Activated T-cell treated with anti-CD3 and anti-CD28 coated beads, Interleukin-2, amount 50 U/mL, for 72 hours (primary cell): ENCODE results near the gene TIAM2. TPM values are rescaled to one million over a fixed set of nuclear protein-coding genes. Genes with fewer than 3 reads are reported as not detected.

Experiments
- ATAC-seq, 2 donors: fragments of 150-1000 bp; cut with Tn5 transposase; replicated peaks in 1 of 2; 2 replicates each; pipeline ENCODE4 v1.10.0; 2021; ENCODE audit warnings: moderate library complexity in 2 of 2, mild to moderate bottlenecking in 1 of 2
- DNase-seq, 2 donors: peaks; one replicate each; pipeline ENCODE4 v3.0.0; 2021 to 2022; ENCODE audit warnings: mixed read lengths in 1 of 2
- H3K27ac Mint-ChIP-seq: one replicate; pipeline ENCODE4 v1.8.0; 2022; ENCODE audit warnings: mild to moderate bottlenecking, moderate library complexity, mixed read lengths
- H3K27me3 Mint-ChIP-seq: one replicate; pipeline ENCODE4 v1.8.0; 2022; ENCODE audit warnings: low read depth, mixed read lengths
- H3K36me3 Mint-ChIP-seq, 2 donors: one replicate each; pipeline ENCODE4 v1.8.0; 2022; ENCODE audit warnings: mixed read lengths in 2 of 2, mild to moderate bottlenecking in 1 of 2; ENCODE audit not compliant: insufficient read depth in 2 of 2
- H3K4me1 Mint-ChIP-seq: one replicate; pipeline ENCODE4 v1.8.0; 2022; ENCODE audit warnings: low read depth, mixed read lengths
- H3K4me3 Mint-ChIP-seq, 2 donors: one replicate each; pipeline ENCODE4 v1.8.0; 2022; ENCODE audit warnings: mild to moderate bottlenecking in 2 of 2, mixed read lengths in 2 of 2, moderate library complexity in 2 of 2
- H3K9me3 Mint-ChIP-seq, 2 donors: one replicate each; pipeline ENCODE4 v1.8.0; 2022; ENCODE audit warnings: mixed read lengths in 2 of 2
- total RNA-seq, 2 donors: library from RNA; stranded (reverse); gene quantifications; one replicate each; pipeline ENCODE4 v1.2.3, GENCODE V29; 2022

The TIAM2 gene
- total RNA-seq, 2 donors from 2014 or later, result 8.3 to 9.7 TPM

- DNase-seq (no peak), ATAC-seq (no peak)
- peak overlapping the region; percentile 21 to 29 for H3K4me3 Mint-ChIP-seq
- peaks cover 13% of the 10 kb centered on the region for H3K4me1 Mint-ChIP-seq
- no peaks in the 10 kb centered on the region for H3K9me3 Mint-ChIP-seq
- no peak overlapping the region for H3K27ac Mint-ChIP-seq
- H3K36me3 Mint-ChIP-seq, result no peaks in the 10 kb centered on the region
- H3K27me3 Mint-ChIP-seq, result peaks cover 29% of the 10 kb centered on the region
These were observed 1.8 kb downstream of the TIAM2 start for GRCh38 chr6:154996841-154997311.

- no peak overlapping the region for H3K27ac Mint-ChIP-seq
- peaks cover 22% of the 10 kb centered on the region for H3K4me1 Mint-ChIP-seq
- H3K36me3 Mint-ChIP-seq, result no peaks in the 10 kb centered on the region
- H3K9me3 Mint-ChIP-seq, result no peaks in the 10 kb centered on the region
- ATAC-seq, result no peak
- H3K4me3 Mint-ChIP-seq, result no peak overlapping the region
- DNase-seq, result no peak
- H3K27me3 Mint-ChIP-seq, result peaks cover 29% of the 10 kb centered on the region
These were observed 3.7 kb downstream of the TIAM2 start for GRCh38 chr6:154998855-154999254.

DNA sequence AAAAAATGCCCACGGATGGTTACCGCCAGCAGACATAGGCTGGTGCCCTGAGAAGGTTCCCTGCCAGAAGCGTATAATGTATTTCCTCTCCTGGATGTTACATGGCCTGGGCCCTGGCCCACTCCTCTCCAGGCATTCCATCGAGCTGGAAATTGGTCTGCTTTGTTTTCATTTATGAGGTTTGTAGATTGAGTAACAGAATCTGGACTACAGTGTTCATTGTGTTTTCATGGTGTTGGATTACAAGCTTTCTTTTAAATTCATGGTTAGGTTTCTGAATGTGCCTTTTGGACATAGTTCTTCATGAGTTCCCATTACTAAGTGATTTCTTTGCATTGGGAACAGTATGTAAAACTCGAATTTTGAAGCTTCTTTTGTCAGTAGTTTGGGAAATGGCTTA, 6.4 kb downstream of the TIAM2 start:
- no peak for DNase-seq
- ATAC-seq, result no peak
- Mint-ChIP-seq H3K4me1 (peaks cover 26% of the 10 kb centered on the region), H3K36me3 (no peaks in the 10 kb centered on the region), H3K27ac (no peak overlapping the region), H3K27me3 (peaks cover 21% of the 10 kb centered on the region), H3K9me3 (no peaks in the 10 kb centered on the region), H3K4me3 (no peak overlapping the region)

DNA sequence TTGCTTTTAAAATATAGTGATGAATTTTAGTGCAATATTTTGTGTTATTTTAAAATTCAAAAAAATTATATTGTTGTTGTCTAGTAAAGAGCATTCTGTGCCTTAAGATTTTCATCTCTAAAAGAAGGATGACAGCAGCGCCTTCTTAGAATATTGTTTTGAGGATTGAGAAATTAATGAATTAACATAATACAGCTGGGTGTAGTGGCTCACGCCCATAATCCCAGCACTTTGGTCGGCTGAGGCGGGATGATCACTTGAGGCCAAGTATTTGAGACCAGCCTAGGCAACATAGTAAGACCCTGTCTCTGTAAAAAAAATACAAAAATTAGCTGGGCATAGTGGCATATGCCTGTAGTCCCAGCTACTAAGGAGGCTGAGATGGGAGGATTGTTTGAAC, 6.8 kb downstream of the TIAM2 start:
- Mint-ChIP-seq H3K36me3 (no peaks in the 10 kb centered on the region), H3K9me3 (no peaks in the 10 kb centered on the region), H3K27ac (no peak overlapping the region), H3K4me3 (no peak overlapping the region), H3K4me1 (peaks cover 23% of the 10 kb centered on the region), H3K27me3 (peaks cover 17% of the 10 kb centered on the region)
- DNase-seq, result no peak
- ATAC-seq, result no peak

DNA sequence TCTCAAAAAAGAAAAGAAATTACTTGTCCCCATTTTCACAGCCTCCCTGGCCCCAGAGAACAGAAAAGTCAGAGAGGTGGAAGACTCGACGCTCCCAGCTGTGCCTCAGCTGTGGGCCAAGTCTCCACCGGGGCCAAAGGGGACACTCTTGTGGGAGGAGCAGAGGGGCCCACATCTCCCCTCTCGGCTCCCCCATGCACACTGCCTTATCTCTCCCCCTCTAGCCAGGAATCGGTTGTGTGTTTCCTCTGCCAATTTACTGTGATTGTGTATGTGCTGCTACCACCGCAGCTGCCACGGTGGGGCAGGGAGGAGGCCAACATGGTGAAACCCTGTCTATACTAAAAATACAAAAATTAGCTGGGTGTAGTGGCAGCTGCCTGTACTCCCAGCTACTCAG, 8.4 kb downstream of the TIAM2 start:
- ATAC-seq (no peak), DNase-seq (no peak)
- no peak overlapping the region for H3K27ac Mint-ChIP-seq
- H3K4me1 Mint-ChIP-seq, result peaks cover 19% of the 10 kb centered on the region
- H3K36me3 Mint-ChIP-seq, result no peaks in the 10 kb centered on the region
- H3K4me3 Mint-ChIP-seq, result no peak overlapping the region
- H3K27me3 Mint-ChIP-seq, result peaks cover 2% of the 10 kb centered on the region
- no peaks in the 10 kb centered on the region for H3K9me3 Mint-ChIP-seq

- no peak overlapping the region for H3K27ac Mint-ChIP-seq
- H3K4me3 Mint-ChIP-seq, result no peak overlapping the region
- no peaks in the 10 kb centered on the region for H3K9me3 Mint-ChIP-seq
- ATAC-seq, result peak in 1 of 2 donors; percentile 21
- peaks cover 19% of the 10 kb centered on the region for H3K4me1 Mint-ChIP-seq
- H3K36me3 Mint-ChIP-seq, result no peaks in the 10 kb centered on the region
- DNase-seq, result no peak
- no peaks in the 10 kb centered on the region for H3K27me3 Mint-ChIP-seq
These were observed 8.9 kb downstream of the TIAM2 start for GRCh38 chr6:155004017-155004416.

GRCh38 chr6:155004576-155005372, 9.7 kb downstream of the TIAM2 start:
- no peak overlapping the region for H3K4me3 Mint-ChIP-seq
- H3K27me3 Mint-ChIP-seq, result no peaks in the 10 kb centered on the region
- H3K4me1 Mint-ChIP-seq, result peaks cover 19% of the 10 kb centered on the region
- no peak for DNase-seq
- H3K9me3 Mint-ChIP-seq, result no peaks in the 10 kb centered on the region
- H3K36me3 Mint-ChIP-seq, result no peaks in the 10 kb centered on the region
- ATAC-seq, result no peak
- H3K27ac Mint-ChIP-seq, result no peak overlapping the region

DNA sequence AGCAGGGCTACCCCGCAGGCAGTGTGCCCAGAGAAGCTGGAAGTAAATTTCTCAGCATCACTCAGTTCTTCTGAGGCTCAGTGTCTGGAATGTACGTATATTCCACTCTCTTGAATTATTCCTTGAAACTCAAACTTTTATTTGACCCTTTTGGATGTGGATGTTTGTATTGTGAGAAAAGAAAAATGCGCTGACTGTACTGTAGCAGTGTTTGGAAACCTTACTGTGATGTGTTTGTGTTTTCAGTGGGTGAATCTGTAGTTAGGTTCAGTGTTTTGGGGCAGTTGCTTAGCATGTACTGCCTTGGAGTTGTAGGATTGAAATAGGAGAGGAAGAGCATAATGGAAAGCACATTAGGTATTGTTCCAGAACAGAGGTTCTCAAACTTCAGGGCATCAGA, 13.5 kb downstream of the TIAM2 start:
- Mint-ChIP-seq H3K36me3 (no peaks in the 10 kb centered on the region), H3K27ac (no peak overlapping the region), H3K9me3 (no peaks in the 10 kb centered on the region), H3K4me1 (peaks cover 13% of the 10 kb centered on the region), H3K4me3 (no peak overlapping the region), H3K27me3 (peaks cover 6% of the 10 kb centered on the region)
- DNase-seq (no peak), ATAC-seq (no peak)

DNA sequence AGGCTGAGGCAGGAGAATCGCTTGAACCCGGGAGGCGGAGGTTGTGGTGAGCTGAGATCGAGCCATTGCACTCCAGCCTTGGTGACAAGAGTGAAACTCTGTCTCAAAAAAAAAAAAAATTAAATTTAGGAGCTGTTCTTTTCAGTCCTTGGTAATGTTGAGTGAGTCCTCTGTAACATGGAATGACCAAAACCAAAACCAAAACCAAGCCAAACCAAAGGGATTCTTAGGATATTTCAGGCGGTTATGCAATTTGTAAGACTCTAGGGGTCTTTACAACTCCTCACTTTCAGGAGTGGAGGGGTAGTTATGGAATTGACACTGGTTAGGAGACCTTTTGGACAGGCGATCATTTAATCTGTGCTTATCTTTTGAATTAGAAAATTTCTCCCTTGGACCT, 15.8 kb downstream of the TIAM2 start:
- ATAC-seq, result no peak
- H3K9me3 Mint-ChIP-seq, result no peaks in the 10 kb centered on the region
- H3K36me3 Mint-ChIP-seq, result no peaks in the 10 kb centered on the region
- no peak for DNase-seq
- no peaks in the 10 kb centered on the region for H3K4me1 Mint-ChIP-seq
- H3K4me3 Mint-ChIP-seq, result no peak overlapping the region
- H3K27ac Mint-ChIP-seq, result no peak overlapping the region
- H3K27me3 Mint-ChIP-seq, result peaks cover 24% of the 10 kb centered on the region

GRCh38 chr6:155011809-155012291, 16.7 kb downstream of the TIAM2 start:
- H3K4me3 Mint-ChIP-seq, result no peak overlapping the region

DNA sequence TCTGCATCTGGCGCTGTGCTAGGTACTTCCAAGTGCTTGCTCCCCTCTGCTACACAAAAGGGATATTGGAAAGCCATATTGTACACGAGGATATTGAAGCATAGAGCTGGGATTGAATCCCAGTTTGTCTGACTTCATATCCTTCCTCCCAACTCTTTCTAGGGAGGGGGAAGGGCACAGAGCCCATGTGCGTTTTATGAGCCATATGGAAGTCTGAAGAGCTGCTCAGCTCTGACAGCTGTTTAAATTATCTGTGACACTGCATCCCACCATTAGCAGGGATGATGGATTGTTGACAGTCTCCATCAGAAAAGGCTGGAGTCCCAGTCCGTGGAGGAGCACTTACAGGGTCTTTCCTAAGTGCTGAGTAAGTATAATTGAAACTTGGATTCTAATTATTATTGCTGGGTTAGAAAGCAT, 18.4 kb downstream of the TIAM2 start:
- H3K27me3 Mint-ChIP-seq, result peaks cover 24% of the 10 kb centered on the region
- H3K9me3 Mint-ChIP-seq, result no peaks in the 10 kb centered on the region
- no peaks in the 10 kb centered on the region for H3K36me3 Mint-ChIP-seq
- H3K27ac Mint-ChIP-seq, result no peak overlapping the region
- no peaks in the 10 kb centered on the region for H3K4me1 Mint-ChIP-seq
- DNase-seq, result no peak
- ATAC-seq, result no peak
- H3K4me3 Mint-ChIP-seq, result no peak overlapping the region

More at GRCh38 chr6:155011809-155012291, 16.7 kb downstream of the TIAM2 start:
- DNase-seq (no peak), ATAC-seq (no peak)
- Mint-ChIP-seq H3K4me1 (no peaks in the 10 kb centered on the region), H3K27me3 (peaks cover 24% of the 10 kb centered on the region), H3K36me3 (no peaks in the 10 kb centered on the region), H3K27ac (no peak overlapping the region), H3K9me3 (no peaks in the 10 kb centered on the region)

DNA sequence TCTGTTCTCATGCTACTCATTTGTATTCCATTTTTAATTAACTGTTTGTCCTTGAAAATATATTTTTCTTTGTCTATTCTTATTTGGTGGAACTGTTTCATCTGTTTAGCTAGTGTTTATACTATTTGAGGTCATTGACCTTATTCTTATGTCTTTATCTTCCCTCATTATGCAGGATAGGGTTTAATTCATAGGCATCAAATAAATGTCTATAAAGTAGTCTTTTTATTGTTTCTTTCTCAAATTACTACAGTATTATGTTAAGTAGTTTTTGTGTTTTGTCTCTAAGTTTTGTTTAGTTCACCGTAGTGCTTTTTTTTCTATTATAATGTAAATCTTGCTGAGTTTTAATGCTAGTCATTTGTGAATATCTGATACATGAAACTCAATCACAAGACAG, 19.0 kb downstream of the TIAM2 start:
- peaks cover 24% of the 10 kb centered on the region for H3K27me3 Mint-ChIP-seq
- H3K4me1 Mint-ChIP-seq, result no peaks in the 10 kb centered on the region
- no peaks in the 10 kb centered on the region for H3K9me3 Mint-ChIP-seq
- ATAC-seq, result no peak
- H3K36me3 Mint-ChIP-seq, result no peaks in the 10 kb centered on the region
- H3K4me3 Mint-ChIP-seq, result no peak overlapping the region
- DNase-seq, result no peak
- H3K27ac Mint-ChIP-seq, result no peak overlapping the region

DNA sequence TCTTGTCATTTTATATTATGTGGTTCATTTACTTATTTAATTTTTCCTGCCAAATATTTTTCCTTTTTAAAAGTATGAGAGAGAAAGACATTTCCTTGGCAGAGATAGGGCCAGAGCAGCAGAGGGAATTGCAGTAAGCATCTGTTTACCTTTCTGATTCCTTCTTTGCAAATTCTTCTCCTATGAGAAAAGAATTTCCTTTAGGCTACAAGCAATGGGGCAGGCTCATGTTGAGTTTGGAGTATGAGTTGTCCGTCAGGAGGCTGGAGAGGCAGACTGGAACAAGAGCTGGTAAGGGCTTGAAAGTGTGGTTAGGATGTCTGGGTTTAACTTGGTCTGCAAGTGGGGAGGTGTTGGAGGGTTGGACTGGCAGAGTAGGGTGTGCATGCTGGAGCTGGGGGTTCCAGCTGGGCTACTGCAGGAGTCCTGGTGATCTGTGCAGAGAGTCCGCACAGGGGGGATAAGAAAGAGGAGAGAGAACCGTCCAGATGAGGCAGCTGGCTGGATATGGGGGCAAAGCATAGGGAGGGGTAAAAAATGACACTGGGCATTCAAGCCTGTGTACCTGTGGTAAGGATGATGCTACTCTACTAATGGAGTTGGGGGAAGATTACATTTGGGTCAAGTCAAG, 19.7 kb downstream of the TIAM2 start:
- H3K4me3 Mint-ChIP-seq, result no peak overlapping the region
- H3K27ac Mint-ChIP-seq, result no peak overlapping the region
- no peaks in the 10 kb centered on the region for H3K9me3 Mint-ChIP-seq
- DNase-seq (no peak), ATAC-seq (no peak)
- peaks cover 24% of the 10 kb centered on the region for H3K27me3 Mint-ChIP-seq
- no peaks in the 10 kb centered on the region for H3K4me1 Mint-ChIP-seq
- no peaks in the 10 kb centered on the region for H3K36me3 Mint-ChIP-seq
